Activated CD4-positive, CD25-positive, alpha-beta regulatory T cell treated with anti-CD3 and anti-CD28 coated beads, Interleukin-2, amount 50 U/mL, for 24 hours (primary cell): ENCODE data around the gene ZBTB16.

Experiments
- ATAC-seq, 2 donors: fragments of 150-1000 bp; cut with Tn5 transposase; one replicate each; pipeline ENCODE4 v1.10.0; 2021; ENCODE audit warnings: mild to moderate bottlenecking in 1 of 2, moderate library complexity in 1 of 2

ZBTB16 gene

DNA sequence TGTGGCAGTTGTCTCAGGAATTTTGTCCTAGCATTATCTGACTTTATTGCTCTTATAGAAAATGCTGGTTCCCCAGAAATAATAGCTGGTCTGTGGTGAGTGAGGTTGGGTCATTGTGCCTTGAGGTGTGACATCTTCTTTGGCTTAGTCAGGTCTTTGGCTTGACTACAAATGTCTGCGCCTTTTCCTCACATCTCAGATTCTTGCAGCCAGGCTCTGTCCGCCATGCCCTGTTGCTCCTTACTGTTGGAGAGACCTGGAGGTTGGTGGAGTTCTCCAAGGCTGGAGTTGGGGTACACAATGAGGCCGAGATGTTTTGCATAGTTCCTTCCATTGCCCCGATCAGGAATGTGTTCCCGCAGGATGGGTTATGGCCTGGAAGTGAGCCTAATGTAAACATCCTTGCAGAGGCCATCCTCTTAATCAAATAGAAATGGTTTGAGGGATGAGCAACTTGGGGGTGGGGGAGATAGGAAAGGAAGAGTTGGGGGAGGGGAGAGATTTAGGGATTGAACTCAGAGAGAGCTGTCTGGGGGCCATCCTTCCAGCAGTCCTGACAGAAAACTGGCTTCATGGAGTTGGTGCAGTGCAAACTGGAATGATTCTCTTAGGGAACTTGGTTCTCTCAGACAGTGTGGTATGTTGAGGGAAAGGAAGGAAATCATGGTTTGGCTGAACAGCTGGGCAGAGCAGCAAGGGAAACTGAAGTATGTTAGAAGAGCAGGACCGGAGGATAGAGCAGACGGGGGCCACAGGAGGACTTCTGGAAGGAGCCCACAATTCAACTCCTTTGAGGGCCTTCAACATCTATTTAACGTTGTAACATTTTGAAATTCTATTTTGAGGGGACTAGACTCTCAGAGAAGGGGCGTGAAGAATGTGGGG is 49.9 kb downstream of the ZBTB16 start:
- no peak for ATAC-seq

DNA sequence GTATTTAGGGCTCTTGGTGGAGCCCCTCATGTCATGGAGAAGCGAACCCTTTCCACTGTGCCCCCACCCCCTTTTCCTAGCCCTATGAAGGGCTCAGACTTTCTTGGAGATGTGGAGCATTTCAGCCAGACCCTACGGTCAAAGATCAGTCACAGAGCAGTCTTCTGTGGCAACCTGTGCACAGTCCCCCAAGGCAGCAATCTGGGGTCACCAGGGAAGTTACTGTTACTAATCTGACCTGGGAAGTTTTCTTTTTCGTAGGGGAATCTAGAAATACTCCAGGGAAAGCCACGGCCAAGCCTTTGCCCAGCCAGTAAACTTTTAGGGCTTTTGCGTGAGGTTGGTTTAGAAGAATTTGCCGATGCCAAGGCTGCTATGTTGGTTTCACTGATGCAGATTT is 50.6 kb downstream of the ZBTB16 start:
- ATAC-seq: no peak

GRCh38 chr11:114110952-114111947 is 51.7 kb downstream of the ZBTB16 start:
- ATAC-seq: no peak

DNA sequence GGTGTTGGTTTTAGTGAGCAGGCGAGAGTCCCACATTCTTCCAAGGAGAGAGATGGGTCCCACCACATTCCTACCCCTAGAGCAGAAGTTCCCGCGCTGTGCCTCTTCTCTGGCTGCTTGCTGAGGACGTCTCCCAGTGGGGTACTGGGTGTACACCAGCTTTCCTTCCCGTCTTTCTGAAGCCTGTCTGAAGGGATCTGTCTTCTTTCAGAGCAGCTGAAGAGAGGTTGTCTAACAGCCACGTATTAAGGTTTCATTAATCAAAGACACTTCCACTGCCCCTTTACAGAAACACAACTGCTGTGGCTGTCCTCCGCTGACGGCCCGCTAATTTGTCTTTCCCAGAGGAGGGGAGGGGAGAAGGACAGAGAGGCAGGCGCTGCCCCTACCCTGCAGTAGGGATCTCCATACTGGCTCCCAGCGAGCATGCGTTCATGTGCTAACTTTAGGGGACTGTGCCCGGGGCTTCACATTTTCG is 56.0 kb downstream of the ZBTB16 start:
- ATAC-seq: no peak

DNA sequence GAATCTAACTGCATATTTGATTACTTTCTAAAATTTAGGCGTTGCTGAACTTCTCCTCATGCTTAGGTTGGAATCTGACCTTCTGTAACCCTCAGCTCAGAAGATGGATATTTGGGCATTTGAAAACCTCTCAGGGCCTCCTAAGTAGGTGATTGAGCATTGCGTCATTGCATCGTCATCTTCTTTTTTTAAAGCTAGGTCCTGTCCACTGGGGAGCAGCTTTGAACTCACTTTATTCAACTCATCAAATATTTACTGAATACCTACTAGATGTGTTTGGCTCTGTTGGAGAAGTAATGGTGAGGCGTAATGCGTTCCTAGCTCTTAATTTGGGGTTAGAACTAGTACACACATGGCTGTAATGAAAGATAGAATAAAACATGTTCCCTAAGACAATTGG is 56.8 kb downstream of the ZBTB16 start:
- ATAC-seq: no peak

DNA sequence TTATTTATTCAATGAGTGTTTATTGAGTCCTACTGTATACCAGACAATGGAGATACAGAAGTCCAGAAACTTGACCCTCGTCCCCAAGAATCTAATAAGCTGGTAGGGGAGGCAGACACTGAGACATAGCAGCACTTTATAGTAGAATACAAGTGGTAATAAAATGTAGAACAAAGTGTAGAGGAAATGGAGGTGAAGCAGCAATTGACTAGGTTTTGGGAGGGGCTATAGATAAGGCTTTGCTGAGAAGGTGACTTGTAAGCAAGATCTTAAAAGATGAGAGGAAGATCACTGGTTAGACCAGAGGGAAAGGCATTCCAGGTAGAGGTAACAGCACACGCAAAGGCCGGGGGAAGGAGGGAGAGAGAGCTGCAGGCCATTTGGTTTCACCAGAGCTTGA is 57.3 kb downstream of the ZBTB16 start:
- no peak for ATAC-seq

DNA sequence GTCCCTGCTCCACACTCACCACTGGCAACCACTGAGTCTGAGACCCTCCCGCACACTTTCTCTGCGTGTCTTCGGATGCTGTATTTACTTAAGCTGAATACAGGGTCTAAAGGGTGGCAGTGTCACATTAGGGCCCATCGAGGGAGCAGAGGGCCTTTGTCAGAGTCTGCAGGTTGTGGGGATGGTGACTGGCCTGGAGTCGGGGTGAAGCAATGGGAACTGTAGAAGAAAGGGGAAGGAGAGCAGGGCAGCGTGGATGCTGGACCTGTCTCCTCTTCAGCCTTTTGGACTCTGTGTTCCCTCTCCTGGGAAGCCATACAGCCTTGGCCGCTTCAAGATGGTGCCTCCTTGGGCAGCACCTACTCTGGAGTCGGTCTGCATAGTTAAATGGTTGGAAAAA is 61.1 kb downstream of the ZBTB16 start:
- ATAC-seq: no peak

- ATAC-seq: no peak
Observed at GRCh38 chr11:114121138-114121537, 61.6 kb downstream of the ZBTB16 start.

GRCh38 chr11:114121804-114122504 is 62.4 kb downstream of the ZBTB16 start:
- ATAC-seq: no peak

GRCh38 chr11:114122686-114123085 is 63.2 kb downstream of the ZBTB16 start:
- ATAC-seq: no peak

- no peak for ATAC-seq
Observed at GRCh38 chr11:114123692-114124330, 64.3 kb downstream of the ZBTB16 start.

GRCh38 chr11:114124601-114125144 is 65.2 kb downstream of the ZBTB16 start:
- no peak for ATAC-seq

DNA sequence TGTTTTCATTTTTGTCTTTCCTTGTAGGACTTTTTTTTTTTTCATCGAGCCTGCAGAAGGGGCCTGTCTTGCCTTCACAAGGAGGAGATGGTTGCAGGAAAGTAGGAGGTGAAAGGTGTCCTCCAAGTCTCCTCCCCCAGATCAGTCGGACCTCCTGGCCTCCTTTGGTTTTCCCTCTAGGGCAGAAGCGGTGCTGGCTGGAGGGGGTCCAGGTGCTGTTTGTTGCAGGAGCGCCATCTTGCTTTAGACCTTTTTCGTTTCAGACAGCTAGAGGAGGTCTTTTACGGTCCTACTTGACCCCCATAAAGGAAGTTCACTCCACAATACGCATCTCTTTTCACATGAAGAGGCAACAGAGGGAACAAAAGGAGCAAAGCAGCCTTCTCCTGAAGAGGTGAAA is 66.0 kb downstream of the ZBTB16 start:
- no peak for ATAC-seq

DNA sequence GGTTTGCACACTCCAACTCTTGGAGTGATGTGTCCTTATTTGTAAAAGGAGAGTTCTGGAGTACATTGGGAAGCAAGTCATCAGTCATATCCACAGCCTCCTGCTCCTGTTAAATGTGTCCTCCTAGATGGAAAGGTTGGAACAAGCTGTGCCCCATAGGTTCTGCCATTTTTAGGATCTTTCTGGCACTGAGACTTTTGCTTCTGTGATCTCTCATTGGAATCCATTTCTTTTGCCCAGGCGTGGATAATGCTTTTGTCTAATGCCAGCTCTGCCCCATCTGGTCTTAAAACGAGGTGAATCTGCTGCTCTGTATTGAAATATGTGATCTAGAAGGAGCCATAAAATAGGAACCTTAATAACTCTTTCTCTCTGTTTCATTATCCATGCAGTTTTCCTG is 66.4 kb downstream of the ZBTB16 start:
- no peak for ATAC-seq

DNA sequence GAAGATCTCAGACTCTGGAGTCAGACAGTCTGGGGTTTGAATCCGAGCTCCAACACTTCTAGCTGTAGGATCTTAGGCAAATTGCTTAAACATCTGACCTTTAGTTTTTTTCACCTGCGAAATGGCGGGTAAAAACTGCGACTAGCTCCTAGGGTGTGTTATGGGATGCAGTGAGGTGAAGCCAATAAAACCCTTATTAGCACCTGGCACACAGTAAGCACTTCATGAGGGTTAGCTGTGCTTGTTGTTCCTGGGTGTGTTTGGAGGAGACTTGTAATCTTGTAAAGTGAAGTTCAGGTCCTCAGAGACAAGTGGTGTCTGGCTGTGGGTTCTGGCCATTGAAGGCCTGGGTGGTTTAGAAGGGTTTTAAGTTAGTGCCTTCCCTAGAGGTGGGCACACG is 68.9 kb downstream of the ZBTB16 start:
- ATAC-seq: no peak

GRCh38 chr11:114129142-114129541 is 69.6 kb downstream of the ZBTB16 start:
- no peak for ATAC-seq

GRCh38 chr11:114129699-114130098 is 70.2 kb downstream of the ZBTB16 start:
- ATAC-seq: no peak

GRCh38 chr11:114130115-114130576 is 70.6 kb downstream of the ZBTB16 start:
- no peak for ATAC-seq

DNA sequence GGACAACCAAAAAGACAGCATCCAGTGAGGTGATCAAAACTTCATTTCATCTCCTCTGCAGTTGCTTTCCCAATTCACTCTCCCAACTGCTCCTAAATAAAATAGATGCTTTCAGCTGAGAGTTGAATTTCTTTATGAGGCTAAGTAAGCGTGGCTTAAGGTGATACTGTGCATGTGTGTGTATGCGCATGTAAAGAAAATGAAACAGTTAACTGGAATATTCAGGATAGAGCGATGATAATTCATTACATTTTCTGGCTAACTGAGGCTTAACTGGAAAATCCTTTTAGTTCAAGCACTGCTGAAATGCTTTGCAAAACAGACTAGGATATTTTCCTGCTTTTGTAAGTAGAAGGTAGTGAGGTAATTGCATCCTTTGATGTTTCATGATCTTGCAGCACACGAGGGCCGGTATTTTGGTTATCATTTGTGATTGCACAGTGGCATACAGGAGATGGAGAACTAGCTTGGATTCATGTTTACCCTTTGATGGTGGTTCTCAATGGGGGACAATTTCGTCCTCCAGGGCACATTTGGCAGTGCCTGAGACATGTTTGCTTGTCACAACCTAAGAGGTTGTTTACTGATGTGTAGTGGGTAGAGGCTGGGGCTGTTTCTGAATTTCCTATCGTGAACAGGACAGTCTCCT is 71.2 kb downstream of the ZBTB16 start:
- no peak for ATAC-seq

DNA sequence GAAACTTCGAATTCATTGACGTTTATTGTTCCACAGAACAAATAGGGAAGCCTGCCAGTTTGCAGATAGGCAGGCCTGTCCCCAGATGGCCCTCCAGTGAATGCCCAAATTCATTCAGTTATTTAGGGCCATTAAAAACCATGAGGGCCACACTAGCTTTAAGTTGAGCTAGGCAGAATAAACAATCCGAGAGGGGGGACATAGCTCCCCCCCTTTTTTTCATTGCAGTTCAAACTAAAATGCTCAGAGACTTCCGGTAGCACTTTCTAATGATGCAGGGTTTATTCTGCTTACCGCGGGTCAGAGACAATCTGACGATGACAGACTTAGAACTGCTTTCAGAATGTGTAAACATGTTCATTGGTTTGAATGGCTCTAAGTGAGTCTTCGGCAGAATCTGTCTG is 72.0 kb downstream of the ZBTB16 start:
- ATAC-seq: peak; percentile 85 to 87

GRCh38 chr11:114132417-114132816 is 72.9 kb downstream of the ZBTB16 start:
- no peak for ATAC-seq
